T-helper 22 cell (primary cell): ENCODE results near the gene MAST4.

Source experiments
- DNase-seq: peaks from one replicate; pipeline ENCODE4 v3.0.0-alpha.2; 2020; ENCODE audit warnings: low read depth

MAST4 gene

GRCh38 chr5:67021031-67021430 lies 424.8 kb downstream of the MAST4 start:
- DNase-seq = no peak

GRCh38 chr5:67021521-67021920 lies 425.3 kb downstream of the MAST4 start:
- DNase-seq = no peak

GRCh38 chr5:67021962-67022361 lies 425.8 kb downstream of the MAST4 start:
- DNase-seq = no peak

- DNase-seq = no peak
Observed at GRCh38 chr5:67025457-67025856, 429.3 kb downstream of the MAST4 start.

- DNase-seq = no peak
Observed at GRCh38 chr5:67026278-67026677, 430.1 kb downstream of the MAST4 start.

DNA sequence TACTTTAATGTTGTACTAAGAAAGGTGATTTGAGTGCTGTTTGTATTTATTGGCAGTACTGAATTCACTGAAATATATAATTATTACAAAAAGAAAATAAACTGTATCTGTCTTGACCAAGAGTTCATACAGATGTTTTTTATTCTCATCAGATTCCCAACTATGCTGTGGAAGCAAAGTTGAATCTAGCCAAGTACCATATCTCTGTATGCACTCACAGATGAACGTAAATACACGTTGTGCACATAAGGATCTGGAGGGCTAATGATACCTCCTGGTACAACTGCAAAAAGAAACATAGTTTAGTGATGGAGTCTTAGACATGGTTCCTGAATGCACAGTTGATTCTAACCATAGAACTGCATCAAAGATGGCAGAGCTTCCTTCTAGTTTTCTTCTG lies 431.0 kb downstream of the MAST4 start:
- no peak for DNase-seq

DNA sequence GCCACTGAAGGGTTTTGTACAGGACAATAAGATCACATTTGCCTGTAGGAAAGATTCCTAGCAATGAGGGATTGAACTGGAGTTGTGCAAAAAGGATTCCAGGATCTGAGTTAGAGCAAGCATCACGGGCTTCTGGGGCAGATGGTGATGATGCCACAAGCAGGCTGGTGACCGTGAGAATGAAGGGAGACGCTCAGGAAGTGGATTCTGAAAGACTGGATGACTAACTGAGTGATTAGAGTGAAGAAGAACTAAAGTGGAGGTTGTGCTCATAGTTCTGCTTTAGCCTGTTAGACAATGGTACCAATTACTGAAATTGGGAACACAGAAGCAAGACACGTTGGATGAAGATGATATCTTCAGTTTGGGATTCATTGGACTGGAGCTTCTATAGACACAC lies 432.2 kb downstream of the MAST4 start:
- DNase-seq = no peak

- DNase-seq = no peak
Observed at GRCh38 chr5:67028941-67029340, 432.7 kb downstream of the MAST4 start.

- DNase-seq = no peak
Observed at GRCh38 chr5:67029481-67029880, 433.3 kb downstream of the MAST4 start.

- no peak for DNase-seq
Observed at GRCh38 chr5:67030289-67031056, 434.3 kb downstream of the MAST4 start.

DNA sequence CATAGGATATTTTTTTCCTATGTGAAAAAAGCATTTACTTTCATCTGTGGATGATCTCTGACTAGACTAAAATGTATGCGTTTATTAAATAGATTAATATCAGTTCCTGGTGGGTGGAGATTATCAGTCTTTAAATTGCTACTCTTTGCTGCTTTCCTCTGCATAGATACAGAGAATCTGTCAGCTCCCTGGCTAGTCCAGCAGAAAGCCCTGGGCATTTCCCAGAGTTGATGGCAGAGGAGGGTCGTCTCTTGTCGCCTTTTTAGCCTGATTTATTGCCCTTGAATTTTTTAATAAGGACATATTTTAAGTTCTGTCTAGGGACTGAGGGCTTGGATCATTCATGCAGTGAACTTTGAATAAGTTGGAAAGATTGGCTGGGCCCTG lies 434.9 kb downstream of the MAST4 start:
- DNase-seq = no peak

GRCh38 chr5:67031692-67032091 lies 435.5 kb downstream of the MAST4 start:
- no peak for DNase-seq

- no peak for DNase-seq
Observed at GRCh38 chr5:67032921-67033664, 436.9 kb downstream of the MAST4 start.

DNA sequence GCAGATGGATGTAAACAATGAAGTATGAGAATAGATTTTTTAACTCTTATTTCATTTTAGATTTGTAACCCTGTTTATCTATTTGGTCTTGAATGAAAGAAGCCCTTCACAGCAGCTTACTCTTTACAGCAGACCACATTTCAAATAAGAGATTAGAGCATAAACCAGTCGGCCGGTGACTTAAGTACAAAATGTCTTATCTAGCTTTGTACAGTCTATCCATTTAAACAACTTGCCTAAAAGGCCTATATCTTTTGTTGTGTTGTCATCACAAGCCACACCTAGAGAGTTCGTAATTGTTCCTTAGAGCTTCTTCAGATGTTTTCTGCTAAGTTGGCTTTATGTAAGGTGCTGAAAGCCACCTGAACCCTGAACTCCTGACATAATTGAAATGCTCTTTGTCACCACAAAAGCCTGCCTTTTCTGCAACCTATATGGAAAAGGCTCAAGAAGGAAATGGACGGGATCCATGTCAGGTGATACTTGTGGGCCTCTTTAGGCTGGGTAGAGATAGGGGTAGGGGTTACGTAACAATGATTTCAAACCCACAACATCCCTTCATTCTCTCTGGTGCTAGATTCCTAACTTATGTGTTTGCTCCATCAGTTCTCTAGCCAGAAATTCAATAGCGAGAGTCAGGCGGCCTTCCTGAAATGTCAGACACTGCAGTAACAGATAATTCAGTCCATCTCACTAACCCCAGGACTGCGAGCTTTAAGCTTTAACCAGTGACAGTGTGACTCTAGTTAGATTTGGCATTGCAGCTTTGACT lies 437.9 kb downstream of the MAST4 start:
- DNase-seq = no peak

GRCh38 chr5:67035098-67035740 lies 439.0 kb downstream of the MAST4 start:
- no peak for DNase-seq

- no peak for DNase-seq
Observed at GRCh38 chr5:67037171-67037570, 441.0 kb downstream of the MAST4 start.

GRCh38 chr5:67038817-67039603 lies 442.8 kb downstream of the MAST4 start:
- DNase-seq = no peak

GRCh38 chr5:67042176-67043003 lies 446.2 kb downstream of the MAST4 start:
- DNase-seq = no peak

- no peak for DNase-seq
Observed at GRCh38 chr5:67043796-67044511, 447.8 kb downstream of the MAST4 start.
